A549 (cell line): ENCODE measurements around the gene DIAPH2. TPM values are rescaled to one million over a fixed set of nuclear protein-coding genes. Genes with fewer than 3 reads are reported as not detected.

Source experiments
- ATAC-seq, 2 experiments: fragments of 200-7000 bp in 1 of 2; fragments of >200 bp in 1 of 2; cut with Nextera tagmentation in 1 of 2; cut with Tn5 transposase in 1 of 2; 3 replicates each; pipeline versions ENCODE4 v1.8.0 to v1.9.1; 2018 to 2020; ENCODE audit warnings: mild to moderate bottlenecking in 1 of 2, moderate library complexity in 1 of 2
- CTCF ChIA-PET: fragments of 300-600 bp; sonication (Branson Sonifier 250); formaldehyde crosslinking; extraction: SDS; loops from one replicate; lab custom pipeline; 2021; ENCODE audit warnings: antibody characterized with exemption, inconsistent platforms; lab: Yijun Ruan, JAX
- POLR2A ChIA-PET: fragments of 350-600 bp; formaldehyde crosslinking; extraction: SDS; loops from one replicate; lab custom pipeline; 2021; ENCODE audit warnings: antibody characterized with exemption, inconsistent platforms; lab: Yijun Ruan, JAX
- DNase-seq, 2 experiments: peaks; one replicate each; pipeline versions ENCODE4 v3.0.0 to v3.0.0-alpha.2; 2011 to 2016; ENCODE audit warnings: low read depth in 1 of 2, low spot score in 1 of 2
- FAIRE-seq: peaks from 2 replicates; lab custom pipeline; 2011; peaks lifted over from hg19 to GRCh38; lab: Jason Lieb, UNC
- H3K27ac ChIP-seq, 2 experiments: fragments of >200 bp; sonication (Bioruptor Twin); formaldehyde crosslinking; 3 replicates each; pipeline ENCODE4 v1.5.1; 2016 to 2017
- H3K4me1 ChIP-seq: fragments of >200 bp; sonication (Bioruptor Twin); formaldehyde crosslinking; 3 replicates; pipeline ENCODE4 v1.6.1; 2016
- H3K4me2 ChIP-seq: fragments of >200 bp; sonication (Bioruptor Twin); formaldehyde crosslinking; 3 replicates; pipeline ENCODE4 v1.6.1; 2016
- H3K4me3 ChIP-seq: fragments of >200 bp; sonication (Bioruptor Twin); formaldehyde crosslinking; 3 replicates; pipeline ENCODE4 v1.5.1; 2016
- H3K9me3 ChIP-seq: fragments of >200 bp; sonication (Bioruptor Twin); formaldehyde crosslinking; 3 replicates; pipeline ENCODE4 v1.6.1; 2016
- BHLHE40 ChIP-seq: IDR thresholded peaks from 2 replicates; pipeline ENCODE4 v1.6.1; 2012; ENCODE audit warnings: low read depth, low read length, inconsistent platforms
- CBX8 ChIP-seq: fragments of 200-600 bp; sonication (generic); IDR thresholded peaks from 2 replicates; pipeline ENCODE4 v1.6.1; 2016
- CHD2 ChIP-seq: fragments of 150-350 bp; IDR thresholded peaks from 2 replicates; pipeline ENCODE4 v1.6.1; 2014; ENCODE audit warnings: low read length; ENCODE audit not compliant: partially characterized antibody
- EHF ChIP-seq: fragments of 250-450 bp; sonication (Bioruptor Pico); IDR thresholded peaks from 2 replicates; pipeline ENCODE4 v1.5.0; 2020; ENCODE audit warnings: mild to moderate bottlenecking
- EHMT2 ChIP-seq: fragments of 200-600 bp; sonication (generic); IDR thresholded peaks from 2 replicates; pipeline ENCODE4 v1.6.1; 2016; ENCODE audit warnings: antibody characterized with exemption, low read depth, mild to moderate bottlenecking, moderate library complexity
- FOSB ChIP-seq: fragments of 250-450 bp; sonication (Bioruptor Pico); IDR thresholded peaks from 2 replicates; pipeline ENCODE4 v1.5.0; 2020; ENCODE audit warnings: mild to moderate bottlenecking, moderate library complexity
- FOSL2 ChIP-seq, 2 experiments: fragments of 450-650 bp in 1 of 2; fragments of >200 bp in 1 of 2; sonication (Bioruptor Twin) in 1 of 2; formaldehyde crosslinking; IDR thresholded peaks; 2 replicates each; pipeline versions ENCODE4 v1.5.0 to v1.6.1; 2016 to 2020; ENCODE audit warnings: mild to moderate bottlenecking in 1 of 2, moderate library complexity in 1 of 2
- HEYL ChIP-seq: fragments of 250-450 bp; sonication (Bioruptor Pico); IDR thresholded peaks from 2 replicates; pipeline ENCODE4 v1.8.0; 2021; ENCODE audit warnings: mild to moderate bottlenecking, moderate library complexity
- HOXB5 ChIP-seq: fragments of 250-450 bp; sonication (Bioruptor Pico); IDR thresholded peaks from 2 replicates; pipeline ENCODE4 v1.5.0; 2020; ENCODE audit warnings: mild to moderate bottlenecking, moderate library complexity
- JUN ChIP-seq, 2 experiments: fragments of >200 bp; sonication (Bioruptor Twin); formaldehyde crosslinking; IDR thresholded peaks; 2 replicates in 1 of 2; 3 replicates in 1 of 2; pipeline ENCODE4 v1.6.1; 2016 to 2017
- KDM1A ChIP-seq: fragments of 200-600 bp; sonication (generic); IDR thresholded peaks from 2 replicates; pipeline ENCODE4 v1.6.1; 2016; ENCODE audit warnings: low read depth, mild to moderate bottlenecking
- MAFK ChIP-seq: fragments of 450-650 bp; IDR thresholded peaks from 2 replicates; pipeline ENCODE4 v1.6.1; 2014; ENCODE audit not compliant: partially characterized antibody
- NFE2L2 ChIP-seq: fragments of 150-350 bp; conservative IDR thresholded peaks from 2 replicates; pipeline ENCODE4 v1.6.1; 2014; ENCODE audit warnings: low read length
- PHF8 ChIP-seq: fragments of 200-600 bp; sonication (generic); IDR thresholded peaks from 2 replicates; pipeline ENCODE4 v1.6.1; 2016; ENCODE audit warnings: low read depth, mild to moderate bottlenecking, antibody characterized with exemption, moderate library complexity, borderline replicate concordance
- RAD21 ChIP-seq, 2 experiments: fragments of >200 bp in 1 of 2; sonication (Bioruptor Twin) in 1 of 2; formaldehyde crosslinking in 1 of 2; IDR thresholded peaks in 1 of 2; conservative IDR thresholded peaks in 1 of 2; 2 replicates in 1 of 2; 3 replicates in 1 of 2; pipeline ENCODE4 v1.6.1; 2012 to 2018; ENCODE audit warnings: inconsistent platforms in 1 of 2
- RARB ChIP-seq: fragments of 250-450 bp; sonication (Bioruptor Pico); IDR thresholded peaks from 2 replicates; pipeline ENCODE4 v1.8.0; 2021; ENCODE audit warnings: mild to moderate bottlenecking, moderate library complexity
- RCOR1 ChIP-seq: fragments of 150-350 bp; IDR thresholded peaks from 2 replicates; pipeline ENCODE4 v1.6.1; 2014; ENCODE audit warnings: antibody characterized with exemption, low read length, low read depth
- RFX5 ChIP-seq: fragments of 450-650 bp; IDR thresholded peaks from 2 replicates; pipeline ENCODE4 v1.7.1; 2014; ENCODE audit warnings: antibody characterized with exemption, mild to moderate bottlenecking, moderate library complexity
- SMC3 ChIP-seq: fragments of >200 bp; sonication (Bioruptor Twin); formaldehyde crosslinking; IDR thresholded peaks from 3 replicates; pipeline ENCODE4 v1.6.1; 2018; ENCODE audit warnings: inconsistent platforms
- TFCP2L1 ChIP-seq: fragments of 250-450 bp; sonication (Bioruptor Pico); IDR thresholded peaks from 2 replicates; pipeline ENCODE4 v1.5.0; 2021; ENCODE audit warnings: mild to moderate bottlenecking
- ZC3H11A ChIP-seq: fragments of 450-650 bp; IDR thresholded peaks from 2 replicates; pipeline ENCODE4 v1.6.1; 2014; ENCODE audit warnings: antibody characterized with exemption, mild to moderate bottlenecking
- ZSCAN20 ChIP-seq: fragments of 250-450 bp; sonication (Bioruptor Pico); IDR thresholded peaks from 2 replicates; pipeline ENCODE4 v1.8.0; 2022; ENCODE audit warnings: mild to moderate bottlenecking, moderate library complexity
- WGBS: methylation state at CpG from one replicate; pipeline ENCODE4 v1.1.6; 2017; ENCODE audit errors: missing lambda C conversion rate; 5-methylcytosine and 5-hydroxymethylcytosine counted together
- polyA plus RNA-seq, 4 experiments: library from polyadenylated mRNA; depleted of rRNA in 3 of 4; stranded (reverse); fragments of >200 nt; fragmentation: RNase III in 1 of 4; extraction: RNeasy Plus Mini Kit Qiagen cat#74134 plus additional on column Dnase treatment in 1 of 4; gene quantifications; 2 replicates in 3 of 4; 3 replicates in 1 of 4; pipeline ENCODE4 v1.2.3, GENCODE V29; 2011 to 2017
- TF ChIP-seq, protein P1 (sequence below): IDR thresholded peaks from 2 replicates; pipeline ENCODE4 v1.6.1; 2012
- TF ChIP-seq, protein P2 (sequence below): fragments of >200 bp; sonication (Bioruptor Twin); formaldehyde crosslinking; IDR thresholded peaks from 3 replicates; pipeline ENCODE4 v1.5.1; 2016
- TF ChIP-seq, protein P3 (sequence below): fragments of >200 bp; sonication (Bioruptor Twin); formaldehyde crosslinking; IDR thresholded peaks from 3 replicates; pipeline ENCODE4 v1.6.1; 2016

Gene DIAPH2
- polyA plus RNA-seq, 2 of the 4 experiments (the other 2 are of a cell fraction) = 3.7 to 10.0 TPM

DNA sequence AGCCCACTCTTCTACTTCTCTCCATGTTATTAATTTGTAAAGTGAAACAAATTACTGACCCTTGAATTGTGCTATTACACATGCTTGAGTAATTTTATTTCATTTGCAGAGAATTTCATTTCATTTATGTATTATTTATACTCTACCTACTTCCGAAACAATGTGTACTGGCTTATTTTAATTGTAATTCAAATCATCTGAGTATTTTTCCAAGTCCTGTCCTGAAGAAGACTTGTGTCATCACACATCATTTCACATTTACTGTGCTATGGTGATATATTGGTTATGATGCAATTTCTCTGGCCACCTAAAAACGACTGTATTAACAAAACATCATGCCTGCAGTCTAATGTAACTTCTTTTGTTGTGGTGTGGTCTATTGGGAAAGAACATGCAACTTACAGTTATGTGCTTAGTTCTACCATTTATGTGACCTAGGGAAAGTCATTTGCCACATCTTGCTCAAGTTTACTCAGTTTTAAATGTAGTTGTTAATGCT lies 583.6 kb downstream of the DIAPH2 start (continued):
- TF ChIP-seq, protein P1, sequence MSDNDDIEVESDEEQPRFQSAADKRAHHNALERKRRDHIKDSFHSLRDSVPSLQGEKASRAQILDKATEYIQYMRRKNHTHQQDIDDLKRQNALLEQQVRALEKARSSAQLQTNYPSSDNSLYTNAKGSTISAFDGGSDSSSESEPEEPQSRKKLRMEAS = no peak
- TF ChIP-seq KDM1A (no peak), CBX8 (no peak), EHF (no peak), BHLHE40 (no peak), FOSB (CRISPR knock-in tag) (no peak)

DNA sequence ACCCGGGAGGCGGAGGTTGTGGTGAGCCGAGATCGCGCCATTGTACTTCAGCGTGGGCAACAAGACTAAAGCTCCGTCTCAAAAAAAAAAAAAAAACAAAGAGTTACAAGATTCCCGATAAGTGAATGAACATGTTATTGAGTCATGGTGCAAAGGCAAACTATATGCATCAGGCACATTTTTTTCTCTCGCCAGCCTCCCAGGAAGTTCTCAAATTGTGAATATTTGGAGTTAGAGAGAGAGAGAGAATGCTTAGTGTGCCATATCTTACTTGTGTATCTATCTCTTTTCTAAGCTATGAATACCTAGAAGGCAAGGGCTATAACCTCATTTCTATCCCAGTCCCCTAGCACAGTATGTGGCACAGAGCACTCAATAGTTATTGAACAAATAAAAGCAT lies 599.9 kb downstream of the DIAPH2 start:
- no peak for FAIRE-seq
- Histone ChIP-seq H3K4me1 (no peaks in the 10 kb centered on the region), H3K27ac (no peak overlapping the region), H3K4me2 (no peak overlapping the region), H3K4me3 (no peak overlapping the region), H3K9me3 (no peaks in the 10 kb centered on the region)
- POLR2A ChIA-PET = no interaction called here
- DNase-seq = no peak
- WGBS = 96% methylated on average over 9 of the region's 9 CpGs
- CTCF ChIA-PET = no interaction called here
- ATAC-seq = no peak
- TF ChIP-seq HOXB5 (CRISPR knock-in tag) (no peak), TFCP2L1 (CRISPR knock-in tag) (no peak), RAD21 (conservative IDR thresholded peaks at IDR 0.05 in 1 of 2, IDR thresholded peaks at IDR 0.05 in 1 of 2) (no peak), SMC3 (no peak), JUN (IDR thresholded peaks at IDR 0.05) (no peak), PHF8 (no peak), FOSB (CRISPR knock-in tag) (no peak), EHMT2 (no peak), MAFK (no peak), NFE2L2 (no peak), FOSL2 (IDR thresholded peaks at IDR 0.05) (no peak), FOSL2 (CRISPR knock-in tag; IDR thresholded peaks at IDR 0.05) (no peak), BHLHE40 (no peak), ZC3H11A (no peak), EHF (no peak), CHD2 (no peak), RFX5 (no peak), RCOR1 (no peak), HEYL (CRISPR knock-in tag) (no peak)
- TF ChIP-seq, protein P2, sequence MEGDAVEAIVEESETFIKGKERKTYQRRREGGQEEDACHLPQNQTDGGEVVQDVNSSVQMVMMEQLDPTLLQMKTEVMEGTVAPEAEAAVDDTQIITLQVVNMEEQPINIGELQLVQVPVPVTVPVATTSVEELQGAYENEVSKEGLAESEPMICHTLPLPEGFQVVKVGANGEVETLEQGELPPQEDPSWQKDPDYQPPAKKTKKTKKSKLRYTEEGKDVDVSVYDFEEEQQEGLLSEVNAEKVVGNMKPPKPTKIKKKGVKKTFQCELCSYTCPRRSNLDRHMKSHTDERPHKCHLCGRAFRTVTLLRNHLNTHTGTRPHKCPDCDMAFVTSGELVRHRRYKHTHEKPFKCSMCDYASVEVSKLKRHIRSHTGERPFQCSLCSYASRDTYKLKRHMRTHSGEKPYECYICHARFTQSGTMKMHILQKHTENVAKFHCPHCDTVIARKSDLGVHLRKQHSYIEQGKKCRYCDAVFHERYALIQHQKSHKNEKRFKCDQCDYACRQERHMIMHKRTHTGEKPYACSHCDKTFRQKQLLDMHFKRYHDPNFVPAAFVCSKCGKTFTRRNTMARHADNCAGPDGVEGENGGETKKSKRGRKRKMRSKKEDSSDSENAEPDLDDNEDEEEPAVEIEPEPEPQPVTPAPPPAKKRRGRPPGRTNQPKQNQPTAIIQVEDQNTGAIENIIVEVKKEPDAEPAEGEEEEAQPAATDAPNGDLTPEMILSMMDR = no peak
- TF ChIP-seq, protein P3, sequence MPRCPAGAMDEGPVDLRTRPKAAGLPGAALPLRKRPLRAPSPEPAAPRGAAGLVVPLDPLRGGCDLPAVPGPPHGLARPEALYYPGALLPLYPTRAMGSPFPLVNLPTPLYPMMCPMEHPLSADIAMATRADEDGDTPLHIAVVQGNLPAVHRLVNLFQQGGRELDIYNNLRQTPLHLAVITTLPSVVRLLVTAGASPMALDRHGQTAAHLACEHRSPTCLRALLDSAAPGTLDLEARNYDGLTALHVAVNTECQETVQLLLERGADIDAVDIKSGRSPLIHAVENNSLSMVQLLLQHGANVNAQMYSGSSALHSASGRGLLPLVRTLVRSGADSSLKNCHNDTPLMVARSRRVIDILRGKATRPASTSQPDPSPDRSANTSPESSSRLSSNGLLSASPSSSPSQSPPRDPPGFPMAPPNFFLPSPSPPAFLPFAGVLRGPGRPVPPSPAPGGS = no peak

DNA sequence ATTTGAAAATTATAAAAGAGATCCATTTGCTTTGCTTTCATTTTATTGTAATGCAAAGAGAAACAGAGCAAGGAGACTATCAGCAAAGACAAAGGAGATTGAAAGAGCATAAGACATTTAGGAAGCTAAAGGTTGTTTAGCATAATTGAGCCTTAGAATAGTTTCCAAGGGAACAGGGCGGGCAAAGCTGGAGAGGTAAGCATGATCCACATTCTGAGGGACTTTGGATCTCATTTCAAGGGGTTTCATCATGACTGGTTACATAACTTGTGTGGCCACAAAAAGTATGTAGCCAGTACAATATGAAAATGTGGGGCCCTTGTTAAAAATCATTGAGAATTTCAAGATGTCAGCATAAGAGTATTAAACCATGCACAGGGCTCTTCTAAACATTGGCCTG lies 605.6 kb downstream of the DIAPH2 start:
- ChIA-PET POLR2A (interaction anchor here (0.6 kb wide), 1 partner anchor 405 kb away, joined by 9 read pairs; no protein-coding TSS in a partner anchor), CTCF (interaction anchor here (0.7 kb wide), 1 partner anchor 221 kb away, joined by 3 read pairs; no protein-coding TSS in a partner anchor)
- Histone ChIP-seq H3K4me2 (no peak overlapping the region), H3K9me3 (no peaks in the 10 kb centered on the region), H3K27ac (no peak overlapping the region), H3K4me3 (no peak overlapping the region), H3K4me1 (no peaks in the 10 kb centered on the region)
- FAIRE-seq (peak; percentile 18), DNase-seq (no peak), ATAC-seq (no peak)
- TF ChIP-seq ZSCAN20 (CRISPR knock-in tag) (no peak), RCOR1 (no peak), EHF (no peak), KDM1A (no peak), RARB (no peak), BHLHE40 (no peak), FOSB (CRISPR knock-in tag) (no peak)
- TF ChIP-seq, protein P3 = no peak
- TF ChIP-seq, protein P2 = no peak
- WGBS = 91% methylated on average over 1 of the region's 1 CpG
